ENCODE data around the gene AQR. TPM values are rescaled to one million over a fixed set of nuclear protein-coding genes. Genes with fewer than 3 reads are reported as not detected.
"Not testable (repeated sequence)": the region's sequence is repeated elsewhere in the genome, so short reads cannot be mapped to it uniquely, and the experiment has no call there.

Gene AQR
- total RNA-seq, 1 donor from 2014 or later: 19.8 TPM

- H3K27ac ChIP-seq (ENCODE audit: low read depth, low read length): peak overlapping the region; percentile 88
- peak overlapping the region; percentile 86 to 99 (median 96) for H3K4me3 ChIP-seq (ENCODE audit: low read length in 3 of 3)
- H3K4me1 ChIP-seq (ENCODE audit: control insufficient read depth in 3 of 3, insufficient read depth in 3 of 3, low read length in 3 of 3): peaks cover 16 to 33% (median 16%) of the 10 kb centered on the region in 3 donors
- not testable (repeated sequence) for H3K27me3 ChIP-seq (ENCODE audit: control insufficient read depth in 3 of 3, insufficient read depth in 3 of 3, low read length in 3 of 3); H3K36me3 ChIP-seq (ENCODE audit: control insufficient read depth in 3 of 3, insufficient read depth in 3 of 3, low read length in 3 of 3); H3K9me3 ChIP-seq (ENCODE audit: control insufficient read depth in 3 of 3, low read length in 3 of 3)
- peak overlapping the region; percentile 63 to 99 (median 75) for H3K9ac ChIP-seq (ENCODE audit: low read depth in 1 of 3, low read length in 3 of 3)
Observed at GRCh38 chr15:34970098-34970643, 629 bp upstream of the AQR start.

DNA sequence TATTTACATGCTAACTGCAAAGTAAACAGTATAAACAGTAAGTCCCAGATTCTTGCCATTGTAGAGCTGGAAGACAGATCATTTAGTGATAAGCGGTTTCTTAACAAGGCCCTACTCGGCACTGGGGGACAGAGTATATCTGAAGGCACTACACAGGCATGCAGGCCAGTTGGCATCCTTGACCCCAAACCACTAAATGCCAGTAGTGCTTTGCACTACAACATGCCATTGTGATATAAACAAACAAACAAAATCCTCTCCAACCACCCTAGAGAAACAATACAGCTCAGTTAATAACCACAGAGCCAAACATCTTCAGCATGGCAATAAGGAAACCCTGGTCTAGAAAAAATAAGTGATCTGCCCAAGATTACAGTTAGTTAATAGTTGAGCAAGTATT lies 5.3 kb downstream of the AQR start:
- peaks cover 15 to 24% (median 16%) of the 10 kb centered on the region in 3 donors for H3K4me1 ChIP-seq (ENCODE audit: control insufficient read depth in 3 of 3, insufficient read depth in 3 of 3, low read length in 3 of 3)
- no peak overlapping the region for H3K27ac ChIP-seq (ENCODE audit: low read depth, low read length)
- H3K9ac ChIP-seq (ENCODE audit: low read depth in 1 of 3, low read length in 3 of 3): no peak overlapping the region
- H3K27me3 ChIP-seq (ENCODE audit: control insufficient read depth in 3 of 3, insufficient read depth in 3 of 3, low read length in 3 of 3): no peaks in the 10 kb centered on the region
- H3K9me3 ChIP-seq (ENCODE audit: control insufficient read depth in 3 of 3, low read length in 3 of 3): no peaks in the 10 kb centered on the region
- peaks cover 5 to 12% (median 6%) of the 10 kb centered on the region in 3 donors for H3K36me3 ChIP-seq (ENCODE audit: control insufficient read depth in 3 of 3, insufficient read depth in 3 of 3, low read length in 3 of 3)
- H3K4me3 ChIP-seq (ENCODE audit: low read length in 3 of 3): no peak overlapping the region

GRCh38 chr15:34953851-34954250 lies 15.7 kb downstream of the AQR start:
- no peak overlapping the region for H3K4me3 ChIP-seq (ENCODE audit: low read length in 3 of 3)
- H3K27me3 ChIP-seq (ENCODE audit: control insufficient read depth in 3 of 3, insufficient read depth in 3 of 3, low read length in 3 of 3): no peaks in the 10 kb centered on the region
- H3K9ac ChIP-seq (ENCODE audit: low read depth in 1 of 3, low read length in 3 of 3): no peak overlapping the region
- no peaks in the 10 kb centered on the region for H3K4me1 ChIP-seq (ENCODE audit: control insufficient read depth in 3 of 3, insufficient read depth in 3 of 3, low read length in 3 of 3)
- H3K27ac ChIP-seq (ENCODE audit: low read depth, low read length): no peak overlapping the region
- H3K9me3 ChIP-seq (ENCODE audit: control insufficient read depth in 3 of 3, low read length in 3 of 3): no peaks in the 10 kb centered on the region
- H3K36me3 ChIP-seq (ENCODE audit: control insufficient read depth in 3 of 3, insufficient read depth in 3 of 3, low read length in 3 of 3): peaks cover 5 to 16% (median 8%) of the 10 kb centered on the region in 3 donors

- H3K4me3 ChIP-seq (ENCODE audit: low read length in 3 of 3): no peak overlapping the region
- no peak overlapping the region for H3K9ac ChIP-seq (ENCODE audit: low read depth in 1 of 3, low read length in 3 of 3)
- peaks cover 5 to 19% (median 12%) of the 10 kb centered on the region in 3 donors for H3K36me3 ChIP-seq (ENCODE audit: control insufficient read depth in 3 of 3, insufficient read depth in 3 of 3, low read length in 3 of 3)
- H3K9me3 ChIP-seq (ENCODE audit: control insufficient read depth in 3 of 3, low read length in 3 of 3): no peaks in the 10 kb centered on the region
- H3K27me3 ChIP-seq (ENCODE audit: control insufficient read depth in 3 of 3, insufficient read depth in 3 of 3, low read length in 3 of 3): no peaks in the 10 kb centered on the region
- no peaks in the 10 kb centered on the region for H3K4me1 ChIP-seq (ENCODE audit: control insufficient read depth in 3 of 3, insufficient read depth in 3 of 3, low read length in 3 of 3)
- H3K27ac ChIP-seq (ENCODE audit: low read depth, low read length): no peak overlapping the region
Observed at GRCh38 chr15:34952481-34952880, 17.1 kb downstream of the AQR start.

GRCh38 chr15:34951993-34952392 lies 17.5 kb downstream of the AQR start:
- H3K36me3 ChIP-seq (ENCODE audit: control insufficient read depth in 3 of 3, insufficient read depth in 3 of 3, low read length in 3 of 3): peaks cover 5 to 19% (median 12%) of the 10 kb centered on the region in 3 donors
- H3K9me3 ChIP-seq (ENCODE audit: control insufficient read depth in 3 of 3, low read length in 3 of 3): no peaks in the 10 kb centered on the region
- no peaks in the 10 kb centered on the region for H3K4me1 ChIP-seq (ENCODE audit: control insufficient read depth in 3 of 3, insufficient read depth in 3 of 3, low read length in 3 of 3)

DNA sequence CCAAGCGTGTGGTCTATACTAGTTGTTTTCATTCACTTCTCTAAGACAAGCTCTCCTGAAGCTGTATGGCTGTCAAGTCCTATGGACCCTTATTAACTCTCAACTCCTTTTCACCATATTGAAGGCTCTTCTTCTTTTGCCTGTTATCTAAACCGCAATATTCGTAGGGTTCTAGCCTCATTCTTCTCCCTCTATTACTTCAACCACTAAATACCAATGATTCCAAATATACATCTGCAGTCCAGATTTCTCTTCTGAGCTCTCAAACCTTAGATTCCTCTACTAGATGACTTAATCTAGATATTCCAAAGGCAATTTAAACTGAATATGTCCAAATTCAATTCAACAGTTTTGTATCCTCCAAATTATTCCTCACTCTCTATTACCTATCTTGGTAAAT lies 24.6 kb downstream of the AQR start:
- Histone ChIP-seq H3K27me3 (ENCODE audit: control insufficient read depth in 3 of 3, insufficient read depth in 3 of 3, low read length in 3 of 3) (no peaks in the 10 kb centered on the region), H3K9ac (ENCODE audit: low read depth in 1 of 3, low read length in 3 of 3) (no peak overlapping the region), H3K4me1 (ENCODE audit: control insufficient read depth in 3 of 3, insufficient read depth in 3 of 3, low read length in 3 of 3) (no peaks in the 10 kb centered on the region), H3K36me3 (ENCODE audit: control insufficient read depth in 3 of 3, insufficient read depth in 3 of 3, low read length in 3 of 3) (peaks cover 0 to 30% (median 21%) of the 10 kb centered on the region in 3 donors), H3K9me3 (ENCODE audit: control insufficient read depth in 3 of 3, low read length in 3 of 3) (no peaks in the 10 kb centered on the region), H3K27ac (ENCODE audit: low read depth, low read length) (no peak overlapping the region), H3K4me3 (ENCODE audit: low read length in 3 of 3) (no peak overlapping the region)

More at GRCh38 chr15:34951993-34952392, 17.5 kb downstream of the AQR start:
- Histone ChIP-seq H3K27me3 (ENCODE audit: control insufficient read depth in 3 of 3, insufficient read depth in 3 of 3, low read length in 3 of 3) (no peaks in the 10 kb centered on the region), H3K4me3 (ENCODE audit: low read length in 3 of 3) (no peak overlapping the region), H3K9ac (ENCODE audit: low read depth in 1 of 3, low read length in 3 of 3) (no peak overlapping the region), H3K27ac (ENCODE audit: low read depth, low read length) (no peak overlapping the region)

DNA sequence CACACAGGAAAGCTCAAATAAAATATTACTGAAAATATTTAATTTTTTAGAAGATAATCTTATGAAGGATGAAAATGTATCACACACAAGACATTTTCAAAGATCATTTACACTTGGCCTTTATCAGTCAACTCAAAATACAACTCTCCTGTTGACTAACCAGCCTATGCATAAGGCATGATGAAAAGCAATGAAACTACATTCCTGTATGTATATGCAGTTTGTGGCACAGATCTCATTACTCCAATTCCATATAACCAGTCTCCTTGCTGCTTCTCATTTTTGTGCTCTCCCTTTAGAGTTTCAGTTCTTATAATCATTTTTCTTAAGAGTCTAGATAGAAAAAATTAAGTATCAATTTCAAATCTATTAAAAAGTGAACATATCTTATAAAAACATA lies 25.8 kb downstream of the AQR start:
- H3K9me3 ChIP-seq (ENCODE audit: control insufficient read depth in 3 of 3, low read length in 3 of 3): no peaks in the 10 kb centered on the region
- H3K36me3 ChIP-seq (ENCODE audit: control insufficient read depth in 3 of 3, insufficient read depth in 3 of 3, low read length in 3 of 3): peaks cover 0 to 37% (median 26%) of the 10 kb centered on the region in 3 donors

GRCh38 chr15:34943264-34943663 lies 26.3 kb downstream of the AQR start:
- not testable (repeated sequence) for H3K27me3 ChIP-seq (ENCODE audit: control insufficient read depth in 3 of 3, insufficient read depth in 3 of 3, low read length in 3 of 3); H3K9ac ChIP-seq (ENCODE audit: low read depth in 1 of 3, low read length in 3 of 3)

More for the DNA sequence above, 25.8 kb downstream of the AQR start:
- no peak overlapping the region for H3K9ac ChIP-seq (ENCODE audit: low read depth in 1 of 3, low read length in 3 of 3)
- no peaks in the 10 kb centered on the region for H3K27me3 ChIP-seq (ENCODE audit: control insufficient read depth in 3 of 3, insufficient read depth in 3 of 3, low read length in 3 of 3)
- H3K4me1 ChIP-seq (ENCODE audit: control insufficient read depth in 3 of 3, insufficient read depth in 3 of 3, low read length in 3 of 3): no peaks in the 10 kb centered on the region
- H3K4me3 ChIP-seq (ENCODE audit: low read length in 3 of 3): no peak overlapping the region
- no peak overlapping the region for H3K27ac ChIP-seq (ENCODE audit: low read depth, low read length)

DNA sequence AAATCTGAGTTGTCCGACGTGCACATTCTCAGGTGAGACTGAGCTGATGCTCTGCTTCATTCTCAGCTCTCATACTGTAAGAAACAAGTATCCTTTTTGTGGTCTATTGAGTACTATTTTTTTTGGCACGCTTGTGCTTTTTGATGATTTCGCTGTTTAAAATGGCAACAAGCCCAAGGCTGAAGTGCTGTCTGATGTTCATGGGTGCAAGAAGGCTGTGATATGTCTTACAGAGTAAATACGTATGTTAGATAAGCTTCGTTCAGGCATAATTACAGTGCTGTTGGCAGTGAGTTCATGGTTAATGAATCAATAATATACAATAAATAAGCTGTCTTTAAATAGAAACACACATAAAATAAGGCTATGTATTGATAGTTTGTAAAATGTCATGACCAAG lies 27.2 kb downstream of the AQR start:
- no peak overlapping the region for H3K27ac ChIP-seq (ENCODE audit: low read depth, low read length)
- no peaks in the 10 kb centered on the region for H3K4me1 ChIP-seq (ENCODE audit: control insufficient read depth in 3 of 3, insufficient read depth in 3 of 3, low read length in 3 of 3)
- H3K9ac ChIP-seq (ENCODE audit: low read depth in 1 of 3, low read length in 3 of 3): no peak overlapping the region
- H3K4me3 ChIP-seq (ENCODE audit: low read length in 3 of 3): no peak overlapping the region
- no peaks in the 10 kb centered on the region for H3K9me3 ChIP-seq (ENCODE audit: control insufficient read depth in 3 of 3, low read length in 3 of 3)
- no peaks in the 10 kb centered on the region for H3K27me3 ChIP-seq (ENCODE audit: control insufficient read depth in 3 of 3, insufficient read depth in 3 of 3, low read length in 3 of 3)
- H3K36me3 ChIP-seq (ENCODE audit: control insufficient read depth in 3 of 3, insufficient read depth in 3 of 3, low read length in 3 of 3): peaks cover 3 to 33% (median 28%) of the 10 kb centered on the region in 3 donors

More at GRCh38 chr15:34943264-34943663, 26.3 kb downstream of the AQR start:
- peaks cover 3 to 37% (median 31%) of the 10 kb centered on the region in 3 donors for H3K36me3 ChIP-seq (ENCODE audit: control insufficient read depth in 3 of 3, insufficient read depth in 3 of 3, low read length in 3 of 3)
- not testable (repeated sequence) for H3K4me1 ChIP-seq (ENCODE audit: control insufficient read depth in 3 of 3, insufficient read depth in 3 of 3, low read length in 3 of 3); H3K27ac ChIP-seq (ENCODE audit: low read depth, low read length); H3K4me3 ChIP-seq (ENCODE audit: low read length in 3 of 3); H3K9me3 ChIP-seq (ENCODE audit: control insufficient read depth in 3 of 3, low read length in 3 of 3)

- H3K27me3 ChIP-seq (ENCODE audit: control insufficient read depth in 3 of 3, insufficient read depth in 3 of 3, low read length in 3 of 3): no peaks in the 10 kb centered on the region
- H3K36me3 ChIP-seq (ENCODE audit: control insufficient read depth in 3 of 3, insufficient read depth in 3 of 3, low read length in 3 of 3): peaks cover 3 to 34% (median 28%) of the 10 kb centered on the region in 3 donors
Observed at GRCh38 chr15:34941831-34942230, 27.7 kb downstream of the AQR start.

More at GRCh38 chr15:34941831-34942230, 27.7 kb downstream of the AQR start:
- Histone ChIP-seq H3K4me1 (ENCODE audit: control insufficient read depth in 3 of 3, insufficient read depth in 3 of 3, low read length in 3 of 3) (no peaks in the 10 kb centered on the region), H3K9me3 (ENCODE audit: control insufficient read depth in 3 of 3, low read length in 3 of 3) (no peaks in the 10 kb centered on the region), H3K9ac (ENCODE audit: low read depth in 1 of 3, low read length in 3 of 3) (no peak overlapping the region), H3K27ac (ENCODE audit: low read depth, low read length) (no peak overlapping the region), H3K4me3 (ENCODE audit: low read length in 3 of 3) (no peak overlapping the region)

All from skeletal muscle tissue (tissue), 4 donors.